Retinal pigment epithelial cell (primary cell): ENCODE results near the gene SIGLEC1.

Source experiments
- DNase-seq: peaks from one replicate; pipeline ENCODE4 v3.0.0-alpha.2; 2010; ENCODE audit warnings: low read depth
- H3K4me3 ChIP-seq: 2 replicates; pipeline ENCODE4 v1.5.1; 2011; ENCODE audit warnings: mild to moderate bottlenecking, low read length, control low read depth, moderate library complexity
- TF ChIP-seq, protein P1 (sequence below): conservative IDR thresholded peaks from 2 replicates; pipeline ENCODE4 v1.5.1; 2011; ENCODE audit warnings: low read depth, low read length, control low read depth, inconsistent platforms

SIGLEC1 gene

GRCh38 chr20:3739054-3739925 lies 26.9 kb upstream of the SIGLEC1 start:
- DNase-seq, result no peak
- TF ChIP-seq, protein P1, sequence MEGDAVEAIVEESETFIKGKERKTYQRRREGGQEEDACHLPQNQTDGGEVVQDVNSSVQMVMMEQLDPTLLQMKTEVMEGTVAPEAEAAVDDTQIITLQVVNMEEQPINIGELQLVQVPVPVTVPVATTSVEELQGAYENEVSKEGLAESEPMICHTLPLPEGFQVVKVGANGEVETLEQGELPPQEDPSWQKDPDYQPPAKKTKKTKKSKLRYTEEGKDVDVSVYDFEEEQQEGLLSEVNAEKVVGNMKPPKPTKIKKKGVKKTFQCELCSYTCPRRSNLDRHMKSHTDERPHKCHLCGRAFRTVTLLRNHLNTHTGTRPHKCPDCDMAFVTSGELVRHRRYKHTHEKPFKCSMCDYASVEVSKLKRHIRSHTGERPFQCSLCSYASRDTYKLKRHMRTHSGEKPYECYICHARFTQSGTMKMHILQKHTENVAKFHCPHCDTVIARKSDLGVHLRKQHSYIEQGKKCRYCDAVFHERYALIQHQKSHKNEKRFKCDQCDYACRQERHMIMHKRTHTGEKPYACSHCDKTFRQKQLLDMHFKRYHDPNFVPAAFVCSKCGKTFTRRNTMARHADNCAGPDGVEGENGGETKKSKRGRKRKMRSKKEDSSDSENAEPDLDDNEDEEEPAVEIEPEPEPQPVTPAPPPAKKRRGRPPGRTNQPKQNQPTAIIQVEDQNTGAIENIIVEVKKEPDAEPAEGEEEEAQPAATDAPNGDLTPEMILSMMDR, result no peak
- H3K4me3 ChIP-seq, result no peak overlapping the region

DNA sequence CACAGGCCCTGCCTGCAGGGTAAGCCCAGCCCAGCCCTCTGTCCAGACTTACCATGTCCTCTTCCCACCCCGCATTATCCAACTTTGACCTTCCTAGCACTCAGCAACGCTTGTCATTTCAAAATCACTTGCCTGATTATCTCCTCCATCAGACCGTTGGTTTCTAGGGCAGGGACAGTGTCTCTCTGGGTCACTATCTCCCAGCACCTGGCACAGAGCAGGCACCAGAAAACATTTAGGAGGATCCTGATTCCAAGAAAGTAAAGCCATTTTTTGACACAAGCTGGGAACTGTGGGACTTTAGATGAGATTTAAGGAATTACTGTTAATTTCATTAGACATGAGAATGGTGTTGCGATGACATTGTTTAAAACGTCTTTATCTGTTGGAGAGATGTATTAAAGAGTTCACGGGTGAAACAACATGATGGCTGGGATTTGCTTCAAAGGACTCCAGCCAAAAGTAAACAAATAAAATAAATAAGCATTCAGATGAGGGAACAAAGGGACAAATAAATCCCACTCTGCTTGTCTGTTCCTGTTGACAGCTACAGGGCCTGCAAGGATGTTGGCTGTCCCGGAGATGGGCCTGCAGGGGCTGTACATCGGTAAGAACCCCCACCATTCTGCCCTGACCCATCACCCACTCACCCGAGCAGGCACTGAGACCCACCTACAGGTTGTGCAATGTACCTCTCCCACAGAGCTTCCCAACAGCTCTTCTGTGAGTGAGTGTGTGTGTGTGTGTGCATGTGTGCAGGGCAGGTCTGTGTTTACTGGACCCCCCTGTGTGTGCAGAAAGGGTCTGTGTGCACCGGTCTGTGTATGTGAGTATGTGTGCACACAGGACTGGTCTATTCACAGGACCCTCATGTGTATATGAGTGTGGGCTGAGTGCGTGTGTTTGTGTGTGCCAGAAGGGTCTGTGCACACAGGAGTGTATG lies 26.0 kb upstream of the SIGLEC1 start:
- DNase-seq, result no peak
- H3K4me3 ChIP-seq, result no peak overlapping the region
- TF ChIP-seq, protein P1, result no peak

DNA sequence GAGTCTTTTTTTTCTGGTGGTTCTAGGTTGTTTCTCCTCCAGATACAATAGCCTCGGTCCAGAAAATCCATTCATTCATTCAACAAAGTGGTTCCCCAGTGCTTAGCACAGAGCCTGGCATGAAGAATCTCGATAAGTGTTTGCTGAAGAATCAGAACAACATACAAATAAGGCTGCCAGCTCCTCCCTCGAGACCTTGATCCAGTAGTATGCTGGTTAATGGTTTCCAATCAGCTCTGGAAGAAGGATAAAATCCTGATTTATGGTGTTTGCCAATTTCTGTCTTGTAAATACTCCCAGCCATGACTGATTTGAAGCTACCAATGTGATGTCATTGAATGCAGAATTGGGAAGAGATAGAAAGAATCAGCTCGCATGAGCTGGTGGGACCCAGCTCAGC lies 23.4 kb upstream of the SIGLEC1 start:
- TF ChIP-seq, protein P1, result no peak
- DNase-seq, result no peak
- no peak overlapping the region for H3K4me3 ChIP-seq

GRCh38 chr20:3734111-3734843 lies 21.9 kb upstream of the SIGLEC1 start:
- H3K4me3 ChIP-seq, result no peak overlapping the region
- no peak for DNase-seq
- TF ChIP-seq, protein P1, result no peak

GRCh38 chr20:3733119-3733995 lies 21.0 kb upstream of the SIGLEC1 start:
- TF ChIP-seq, protein P1, result no peak
- no peak overlapping the region for H3K4me3 ChIP-seq
- no peak for DNase-seq
